IMR-90 (cell line): ENCODE results near the gene TSEN54. TPM values are rescaled to one million over a fixed set of nuclear protein-coding genes. Genes with fewer than 3 reads are reported as not detected.

Experiments
- ATAC-seq: fragments of 200-7000 bp; cut with Tn5 transposase; 2 replicates; pipeline ENCODE4 v1.9.1; 2020; ENCODE audit warnings: low read depth, mild to moderate bottlenecking, moderate library complexity
- BruUV-seq: library from RNA; stranded (reverse); fragments of 400-500 nt; replicated peaks from 2 replicates; lab custom pipeline; 2021; lab: Mats Ljungman, UMichigan
- CTCF ChIA-PET: fragments of 300-600 bp; formaldehyde crosslinking; extraction: SDS; loops from one replicate; lab custom pipeline; 2021; ENCODE audit warnings: antibody characterized with exemption; lab: Yijun Ruan, JAX
- POLR2A ChIA-PET: fragments of 300-600 bp; sonication (Branson Sonifier 250); formaldehyde crosslinking; loops from one replicate; lab custom pipeline; 2022; ENCODE audit warnings: antibody characterized with exemption; ENCODE audit not compliant: unreplicated experiment; lab: Charles Lee
- DNase-seq: peaks from one replicate; pipeline ENCODE4 v3.0.0; 2013
- H2AFZ ChIP-seq: replicated peaks from 2 replicates; pipeline ENCODE3; 2013; ENCODE audit warnings: low read length, mild to moderate bottlenecking; ENCODE audit not compliant: poor library complexity
- H2AK5ac ChIP-seq: 2 replicates; pipeline ENCODE4 v1.6.1; 2013; ENCODE audit warnings: low read depth, low read length, inconsistent platforms
- H2AK9ac ChIP-seq: replicated peaks from 2 replicates; pipeline ENCODE3; 2013; ENCODE audit warnings: mild to moderate bottlenecking, low read depth, low read length, moderate library complexity; ENCODE audit not compliant: poor library complexity
- H2BK120ac ChIP-seq: 2 replicates; pipeline ENCODE4 v1.6.1; 2013; ENCODE audit warnings: low read depth, low read length, inconsistent platforms
- H2BK15ac ChIP-seq: 3 replicates; pipeline ENCODE4 v1.6.1; 2013; ENCODE audit warnings: low read depth, low read length, inconsistent platforms
- H2BK20ac ChIP-seq: 2 replicates; pipeline ENCODE4 v1.6.1; 2013; ENCODE audit warnings: low read depth, mild to moderate bottlenecking, inconsistent platforms, low read length, moderate library complexity
- H2BK5ac ChIP-seq: 2 replicates; pipeline ENCODE4 v1.6.1; 2013; ENCODE audit warnings: mild to moderate bottlenecking, low read depth, low read length, inconsistent platforms; ENCODE audit not compliant: poor library complexity, severe bottlenecking
- H3K14ac ChIP-seq: replicated peaks from 2 replicates; pipeline ENCODE4 v1.6.1; 2013; ENCODE audit warnings: low read depth, low read length, inconsistent platforms
- H3K18ac ChIP-seq: 2 replicates; pipeline ENCODE4 v1.6.1; 2013; ENCODE audit warnings: low read depth, low read length, control low read depth
- H3K23ac ChIP-seq: 2 replicates; pipeline ENCODE4 v1.6.1; 2013; ENCODE audit warnings: low read depth, low read length, inconsistent platforms
- H3K27ac ChIP-seq: 2 replicates; pipeline ENCODE4 v1.5.1; 2013; ENCODE audit warnings: mild to moderate bottlenecking, control low read depth, low read length; ENCODE audit not compliant: insufficient read depth
- H3K27me3 ChIP-seq: 2 replicates; pipeline ENCODE4 v1.6.1; 2013; ENCODE audit warnings: low read length; ENCODE audit not compliant: control insufficient read depth, insufficient read depth
- H3K36me3 ChIP-seq: 2 replicates; pipeline ENCODE4 v1.6.1; 2013; ENCODE audit warnings: low read length, mixed read lengths; ENCODE audit not compliant: control insufficient read depth, insufficient read depth
- H3K4ac ChIP-seq: 2 replicates; pipeline ENCODE4 v1.6.1; 2013; ENCODE audit warnings: low read depth, low read length, inconsistent platforms
- H3K4me1 ChIP-seq: 2 replicates; pipeline ENCODE4 v1.6.1; 2013; ENCODE audit warnings: low read length, mixed read lengths; ENCODE audit not compliant: control insufficient read depth, insufficient read depth
- H3K4me2 ChIP-seq: 2 replicates; pipeline ENCODE4 v1.6.1; 2013; ENCODE audit warnings: low read depth, mild to moderate bottlenecking, control low read depth, low read length, moderate library complexity
- H3K4me3 ChIP-seq: 2 replicates; pipeline ENCODE4 v1.5.1; 2013; ENCODE audit warnings: low read depth, mild to moderate bottlenecking, control low read depth, low read length, moderate library complexity; ENCODE audit not compliant: insufficient read depth
- H3K56ac ChIP-seq: 2 replicates; pipeline ENCODE4 v1.6.1; 2013; ENCODE audit warnings: low read length, inconsistent platforms; ENCODE audit not compliant: insufficient read depth; ENCODE audit errors: extremely low read depth
- H3K79me1 ChIP-seq, 2 experiments: 2 replicates each; pipeline ENCODE4 v1.6.1; 2013; ENCODE audit warnings: low read length in 2 of 2, inconsistent platforms in 1 of 2, low read depth in 1 of 2
- H3K9ac ChIP-seq: 2 replicates; pipeline ENCODE4 v1.6.1; 2013; ENCODE audit warnings: low read depth, low read length, control low read depth
- H3K9me1 ChIP-seq: 2 replicates; pipeline ENCODE4 v1.6.1; 2013; ENCODE audit warnings: low read length, inconsistent platforms; ENCODE audit not compliant: insufficient read depth
- H3K9me3 ChIP-seq: 2 replicates; pipeline ENCODE4 v1.6.1; 2013; ENCODE audit warnings: low read length; ENCODE audit not compliant: control insufficient read depth, insufficient read depth
- H4K20me1 ChIP-seq: 2 replicates; pipeline ENCODE4 v1.6.1; 2013; ENCODE audit warnings: low read length, inconsistent platforms; ENCODE audit not compliant: insufficient read depth
- H4K5ac ChIP-seq: 2 replicates; pipeline ENCODE4 v1.6.1; 2013; ENCODE audit warnings: mild to moderate bottlenecking, low read depth, low read length, control low read depth
- H4K8ac ChIP-seq, 2 experiments: 2 replicates each; pipeline ENCODE4 v1.6.1; 2013; ENCODE audit warnings: low read depth in 2 of 2, low read length in 2 of 2, control low read depth in 1 of 2, inconsistent platforms in 1 of 2
- H4K91ac ChIP-seq: 2 replicates; pipeline ENCODE4 v1.6.1; 2013; ENCODE audit warnings: low read depth, low read length, inconsistent platforms; ENCODE audit not compliant: insufficient read depth
- CTCF ChIP-seq: conservative IDR thresholded peaks from 2 replicates; pipeline ENCODE4 v1.5.1; 2012; ENCODE audit warnings: mild to moderate bottlenecking, low read depth, low read length, improper control_type of control experiment
- ELK1 ChIP-seq: fragments of 150-350 bp; IDR thresholded peaks from 2 replicates; pipeline ENCODE4 v1.6.1; 2016; ENCODE audit warnings: low read depth, mild to moderate bottlenecking, low read length, moderate library complexity, borderline replicate concordance
- FOS ChIP-seq: fragments of 150-350 bp; IDR thresholded peaks from 2 replicates; pipeline ENCODE4 v1.6.1; 2016; ENCODE audit warnings: low read depth, low read length
- NFE2L2 ChIP-seq: fragments of 150-350 bp; IDR thresholded peaks from 2 replicates; pipeline ENCODE4 v1.6.1; 2016; ENCODE audit warnings: low read depth, mild to moderate bottlenecking, low read length
- RCOR1 ChIP-seq: IDR thresholded peaks from 2 replicates; pipeline ENCODE4 v1.6.1; 2012; ENCODE audit warnings: mild to moderate bottlenecking, low read length, improper control_type of control experiment; ENCODE audit not compliant: insufficient replicate concordance
- USF2 ChIP-seq: fragments of 150-350 bp; IDR thresholded peaks from 2 replicates; pipeline ENCODE4 v1.6.1; 2017; ENCODE audit warnings: mild to moderate bottlenecking, antibody characterized with exemption, low read length, low read depth
- WGBS, 2 experiments: methylation state at CpG; one replicate each; pipeline versions ENCODE4 v1.1.5 to v1.1.7; 2013; ENCODE audit warnings: missing lambda C conversion rate in 2 of 2; ENCODE audit not compliant: insufficient read length in 1 of 2; ENCODE audit errors: extremely low coverage in 2 of 2; 5-methylcytosine and 5-hydroxymethylcytosine counted together
- dilution Hi-C: fragments of 300-500 bp; cut with HindIII; formaldehyde crosslinking; loops from one replicate; pipeline ENCODE4 v1.14.3; 2018; ENCODE audit warnings: low sequenced_read_pairs; ENCODE audit not compliant: unreplicated experiment
- in situ Hi-C: fragments of 300-500 bp; cut with MboI; formaldehyde crosslinking; loops from 3 replicates; pipeline ENCODE4 v1.14.3; 2019; ENCODE audit warnings: low sequenced_read_pairs, inconsistent platforms, mixed read lengths
- intact Hi-C: fragments of 100-400 bp; cut with micrococcal nuclease; formaldehyde crosslinking; loops from 2 replicates; pipeline ENCODE4 v1.10.0; 2022
- polyA plus RNA-seq, 3 experiments: library from polyadenylated mRNA; depleted of rRNA; stranded (reverse); fragments of >200 nt; gene quantifications; 2 replicates each; pipeline ENCODE4 v1.2.3, GENCODE V29; 2012; ENCODE audit warnings: low replicate concordance in 1 of 3
- total RNA-seq: library from RNA; depleted of rRNA; stranded (reverse); fragments of >200 nt; gene quantifications from 2 replicates; pipeline ENCODE4 v1.2.3, GENCODE V29; 2012

The TSEN54 gene
- total and polyA plus RNA-seq, 2 of the 4 experiments (the other 2 are of a cell fraction), result 7.2 to 14.9 TPM

GRCh38 chr17:75558666-75559530 lies 42.6 kb downstream of the TSEN54 start:
- Histone ChIP-seq H3K9me3 (no peaks in the 10 kb centered on the region), H3K4me2 (no peak overlapping the region), H2AFZ (no peak overlapping the region), H2AK9ac (no peak overlapping the region), H3K9ac (no peak overlapping the region), H3K4me3 (no peak overlapping the region), H3K56ac (no peak overlapping the region), H3K18ac (no peak overlapping the region), H3K27ac (no peak overlapping the region), H3K23ac (no peak overlapping the region), H2AK5ac (no peak overlapping the region), H4K20me1 (no peaks in the 10 kb centered on the region), H3K36me3 (no peaks in the 10 kb centered on the region), H3K79me1 (no peaks in the 10 kb centered on the region), H3K9me1 (no peaks in the 10 kb centered on the region), H4K91ac (no peak overlapping the region), H3K4ac (no peak overlapping the region), H2BK20ac (no peak overlapping the region), H2BK120ac (no peak overlapping the region), H3K27me3 (peaks cover 2% of the 10 kb centered on the region), H3K14ac (no peak overlapping the region), H3K4me1 (peaks cover 1% of the 10 kb centered on the region; the same call in 1 of the 2 replicates), H4K5ac (no peak overlapping the region), H4K8ac (no peak overlapping the region), H2BK15ac (no peak overlapping the region), H2BK5ac (no peak overlapping the region)
- in situ Hi-C loops (no loop called here), intact Hi-C loops (no loop called here), dilution Hi-C loops (no loop called here)
- ChIA-PET POLR2A (no interaction called here), CTCF (no interaction called here)
- no peak for TF ChIP-seq FOS
- no peak for TF ChIP-seq USF2
- no peak for TF ChIP-seq RCOR1
- TF ChIP-seq ELK1, result no peak
- TF ChIP-seq NFE2L2, result no peak
- no peak for TF ChIP-seq CTCF
- 66% methylated on average over 11 of the region's 38 CpGs; no CpG with 5 or more reads in 1 of the 2 experiments for WGBS, 2 experiments
- no TSS peak for BruUV-seq
- ATAC-seq (no peak), DNase-seq (no peak)
